Parathyroid adenoma (tissue), 2 donors: ENCODE data around the gene ABCF1.

ENCODE experiments used
- H2AFZ ChIP-seq: fragments of 300-600 bp; sonication (generic); one replicate; pipeline ENCODE4 v1.7.0; 2017; ENCODE audit warnings: antibody characterized with exemption, mild to moderate bottlenecking
- H3K27ac ChIP-seq: fragments of 300-600 bp; sonication (generic); one replicate; pipeline ENCODE4 v1.7.0; 2017
- H3K27me3 ChIP-seq: fragments of 300-600 bp; sonication (generic); one replicate; pipeline ENCODE4 v1.7.0; 2017; ENCODE audit warnings: low read length; ENCODE audit not compliant: control insufficient read depth, insufficient read depth
- H3K36me3 ChIP-seq: fragments of 300-600 bp; sonication (generic); one replicate; pipeline ENCODE4 v1.7.0; 2017; ENCODE audit warnings: low read length; ENCODE audit not compliant: control insufficient read depth, insufficient read depth
- H3K4me1 ChIP-seq: fragments of 300-600 bp; sonication (generic); one replicate; pipeline ENCODE4 v1.7.0; 2017; ENCODE audit warnings: control low read depth
- H3K4me2 ChIP-seq: fragments of 300-600 bp; sonication (generic); one replicate; pipeline ENCODE4 v1.7.0; 2017; ENCODE audit warnings: low read length
- H3K4me3 ChIP-seq: fragments of 300-600 bp; sonication (generic); one replicate; pipeline ENCODE4 v1.7.0; 2017; ENCODE audit warnings: low read depth, low read length
- H3K79me2 ChIP-seq: fragments of 300-600 bp; sonication (generic); one replicate; pipeline ENCODE4 v1.7.0; 2017; ENCODE audit warnings: control low read depth
- H3K9ac ChIP-seq: fragments of 300-600 bp; sonication (generic); one replicate; pipeline ENCODE4 v1.7.0; 2017; ENCODE audit warnings: mild to moderate bottlenecking
- H3K9me3 ChIP-seq: fragments of 300-600 bp; sonication (generic); one replicate; pipeline ENCODE4 v1.7.0; 2017; ENCODE audit warnings: low read length; ENCODE audit not compliant: control insufficient read depth
- CTCF ChIP-seq: fragments of 300-600 bp; sonication (generic); IDR thresholded peaks from one replicate; pipeline ENCODE4 v1.7.0; 2017; ENCODE audit warnings: antibody characterized with exemption, mild to moderate bottlenecking
- donor health status: primary hyperparathyroidism.

ABCF1 gene

DNA sequence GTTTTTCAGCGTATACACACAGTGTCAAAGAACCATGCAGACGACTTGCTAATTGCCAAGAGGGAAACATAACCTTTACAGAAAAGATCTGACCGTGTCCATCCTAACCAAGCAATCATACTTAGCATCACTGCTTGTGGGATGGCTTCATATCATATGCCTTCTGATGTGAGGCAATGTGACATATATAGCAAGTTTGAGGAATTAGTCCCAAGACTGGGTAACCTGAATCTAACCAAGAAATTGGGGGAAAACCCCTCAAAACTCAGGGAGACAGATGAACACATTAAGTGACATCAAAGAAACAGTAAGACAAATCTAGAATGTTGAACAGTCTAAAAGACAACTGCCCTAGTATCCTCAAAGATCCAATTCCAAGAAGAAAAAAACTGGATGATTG lies 33.3 kb upstream of the ABCF1 start:
- Histone ChIP-seq H3K36me3 (no peaks in the 10 kb centered on the region), H3K27me3 (no peaks in the 10 kb centered on the region), H3K4me3 (no peak overlapping the region), H3K4me1 (no peaks in the 10 kb centered on the region), H3K4me2 (no peak overlapping the region), H3K79me2 (no peaks in the 10 kb centered on the region), H3K9ac (no peak overlapping the region), H2AFZ (no peak overlapping the region), H3K27ac (no peak overlapping the region), H3K9me3 (no peaks in the 10 kb centered on the region)
- no peak for TF ChIP-seq CTCF

GRCh38 chr6:30541515-30542403 lies 29.5 kb upstream of the ABCF1 start:
- H3K4me2 ChIP-seq: peak overlapping the region; percentile 63
- H3K36me3 ChIP-seq: no peaks in the 10 kb centered on the region
- H3K79me2 ChIP-seq: no peaks in the 10 kb centered on the region
- no peaks in the 10 kb centered on the region for H3K27me3 ChIP-seq
- peak overlapping the region; percentile 46 for H3K4me3 ChIP-seq
- H3K9me3 ChIP-seq: no peaks in the 10 kb centered on the region
- H2AFZ ChIP-seq: peak overlapping the region; percentile 77
- peak; percentile 98 for TF ChIP-seq CTCF
- peak overlapping the region; percentile 18 for H3K27ac ChIP-seq
- H3K4me1 ChIP-seq: no peaks in the 10 kb centered on the region
- no peak overlapping the region for H3K9ac ChIP-seq

DNA sequence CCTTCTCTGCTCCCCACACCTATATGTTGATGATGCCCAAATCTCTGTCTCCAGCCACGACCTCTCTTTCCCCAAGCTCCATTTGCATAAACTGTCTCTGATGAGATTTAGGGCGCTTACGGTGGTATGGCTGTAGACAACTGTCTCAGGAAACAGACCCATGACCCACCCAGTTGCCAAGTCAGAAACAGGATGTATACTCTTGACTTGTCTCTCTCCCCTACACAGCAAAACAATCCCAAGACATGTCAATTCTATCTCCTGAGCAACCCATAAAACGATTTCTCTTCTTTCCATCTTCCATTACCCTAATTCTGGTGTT lies 28.9 kb upstream of the ABCF1 start:
- no peaks in the 10 kb centered on the region for H3K79me2 ChIP-seq
- H3K4me2 ChIP-seq: no peak overlapping the region
- no peaks in the 10 kb centered on the region for H3K4me1 ChIP-seq
- H3K4me3 ChIP-seq: no peak overlapping the region
- H3K9me3 ChIP-seq: no peaks in the 10 kb centered on the region
- H2AFZ ChIP-seq: no peak overlapping the region
- no peaks in the 10 kb centered on the region for H3K27me3 ChIP-seq
- H3K27ac ChIP-seq: peak overlapping the region; percentile 18
- no peak for TF ChIP-seq CTCF
- H3K36me3 ChIP-seq: no peaks in the 10 kb centered on the region
- no peak overlapping the region for H3K9ac ChIP-seq

- Histone ChIP-seq H3K79me2 (no peaks in the 10 kb centered on the region), H3K4me3 (no peak overlapping the region), H3K9me3 (no peaks in the 10 kb centered on the region), H3K4me1 (no peaks in the 10 kb centered on the region), H3K9ac (no peak overlapping the region), H3K27ac (peak overlapping the region; percentile 18), H3K36me3 (no peaks in the 10 kb centered on the region), H3K27me3 (no peaks in the 10 kb centered on the region), H3K4me2 (no peak overlapping the region), H2AFZ (no peak overlapping the region)
- TF ChIP-seq CTCF: no peak
These were observed 28.3 kb upstream of the ABCF1 start for GRCh38 chr6:30542915-30543314.

- Histone ChIP-seq H2AFZ (no peak overlapping the region), H3K4me2 (no peak overlapping the region), H3K9me3 (no peaks in the 10 kb centered on the region), H3K79me2 (no peaks in the 10 kb centered on the region), H3K27me3 (no peaks in the 10 kb centered on the region), H3K27ac (no peak overlapping the region), H3K36me3 (no peaks in the 10 kb centered on the region), H3K9ac (no peak overlapping the region), H3K4me3 (no peak overlapping the region), H3K4me1 (no peaks in the 10 kb centered on the region)
- TF ChIP-seq CTCF: no peak
These were observed 27.4 kb upstream of the ABCF1 start for GRCh38 chr6:30543821-30544220.
